Vagina (tissue), 2 donors: ENCODE results near the gene IMMP2L. TPM values are rescaled to one million over a fixed set of nuclear protein-coding genes. Genes with fewer than 3 reads are reported as not detected.

Experiments
- DNase-seq, 2 donors: peaks; one replicate each; pipeline ENCODE4 v3.0.0-alpha.2; 2017; ENCODE audit errors: extremely low spot score in 2 of 2
- H3K27ac ChIP-seq: fragments of 200-600 bp; sonication (generic); one replicate; pipeline ENCODE4 v1.5.1; 2019
- H3K27me3 ChIP-seq: fragments of 200-600 bp; sonication (generic); one replicate; pipeline ENCODE4 v1.5.1; 2019
- H3K36me3 ChIP-seq, 2 donors: fragments of 200-600 bp; sonication (generic); one replicate each; pipeline ENCODE4 v1.5.1; 2017 to 2019
- H3K4me1 ChIP-seq: fragments of 200-600 bp; sonication (generic); one replicate; pipeline ENCODE4 v1.5.1; 2019
- H3K4me3 ChIP-seq, 2 donors: fragments of 200-600 bp; sonication (generic); 1 replicate in 1 of 2; 2 replicates in 1 of 2; pipeline ENCODE4 v1.5.1; 2016 to 2019
- H3K9me3 ChIP-seq: fragments of 200-600 bp; sonication (generic); one replicate; pipeline ENCODE4 v1.5.1; 2019
- POLR2A ChIP-seq, 2 donors: fragments of 450-650 bp; IDR thresholded peaks; one replicate each; pipeline ENCODE4 v1.6.1; 2017; ENCODE audit warnings: antibody characterized with exemption in 2 of 2, mild to moderate bottlenecking in 2 of 2, moderate library complexity in 2 of 2
- POLR2AphosphoS5 ChIP-seq, 2 donors: sonication (generic); formaldehyde crosslinking; IDR thresholded peaks; one replicate each; pipeline ENCODE4 v1.9.0; 2017; ENCODE audit warnings: antibody characterized with exemption in 2 of 2, mild to moderate bottlenecking in 2 of 2, low read depth in 1 of 2; ENCODE audit not compliant: insufficient read depth in 1 of 2
- intact Hi-C: fragments of 100-400 bp; cut with DNase I; formaldehyde crosslinking; loops from one replicate; pipeline ENCODE4 v1.15.1; 2023
- total RNA-seq: library from RNA; depleted of rRNA; stranded (reverse); fragments of >200 nt; gene quantifications from one replicate; pipeline ENCODE4 v1.2.3, GENCODE V29; 2016
- TF ChIP-seq, protein P1 (sequence below), 3 experiments: fragments of 450-650 bp in 2 of 3; fragments of 200-600 bp in 1 of 3; sonication (generic) in 1 of 3; IDR thresholded peaks; one replicate each; pipeline ENCODE4 v1.5.1; 2017 to 2019; ENCODE audit warnings: antibody characterized with exemption in 3 of 3, mild to moderate bottlenecking in 2 of 3, moderate library complexity in 2 of 3

Gene IMMP2L
- total RNA-seq, 1 donor from 2014 or later, result 13.3 TPM

DNA sequence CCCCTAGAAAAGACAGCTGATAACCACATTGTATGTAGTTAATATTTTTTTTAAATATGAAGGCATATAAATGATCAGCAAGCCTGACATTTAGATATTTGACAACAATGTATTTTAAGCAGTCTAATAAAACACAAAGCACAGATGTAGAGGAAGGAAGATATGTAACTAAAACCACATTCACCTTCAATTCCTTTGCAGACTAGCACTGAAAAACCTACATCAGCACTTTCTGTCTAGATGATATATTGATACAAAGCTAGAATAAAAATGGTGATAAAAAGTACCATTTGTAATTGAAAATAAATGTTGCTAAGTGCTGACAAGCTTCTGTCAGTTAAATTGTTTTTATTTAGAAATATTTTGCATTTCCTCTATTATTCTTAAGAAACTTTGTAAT lies 153.6 kb downstream of the IMMP2L start:
- H3K4me3 ChIP-seq, result no peak overlapping the region
- intact Hi-C loops, result no loop called here
- no peaks in the 10 kb centered on the region for H3K9me3 ChIP-seq
- no peaks in the 10 kb centered on the region for H3K36me3 ChIP-seq
- no peaks in the 10 kb centered on the region for H3K27me3 ChIP-seq
- H3K27ac ChIP-seq, result no peak overlapping the region
- no peak for DNase-seq
- no peaks in the 10 kb centered on the region for H3K4me1 ChIP-seq
- TF ChIP-seq, protein P1, sequence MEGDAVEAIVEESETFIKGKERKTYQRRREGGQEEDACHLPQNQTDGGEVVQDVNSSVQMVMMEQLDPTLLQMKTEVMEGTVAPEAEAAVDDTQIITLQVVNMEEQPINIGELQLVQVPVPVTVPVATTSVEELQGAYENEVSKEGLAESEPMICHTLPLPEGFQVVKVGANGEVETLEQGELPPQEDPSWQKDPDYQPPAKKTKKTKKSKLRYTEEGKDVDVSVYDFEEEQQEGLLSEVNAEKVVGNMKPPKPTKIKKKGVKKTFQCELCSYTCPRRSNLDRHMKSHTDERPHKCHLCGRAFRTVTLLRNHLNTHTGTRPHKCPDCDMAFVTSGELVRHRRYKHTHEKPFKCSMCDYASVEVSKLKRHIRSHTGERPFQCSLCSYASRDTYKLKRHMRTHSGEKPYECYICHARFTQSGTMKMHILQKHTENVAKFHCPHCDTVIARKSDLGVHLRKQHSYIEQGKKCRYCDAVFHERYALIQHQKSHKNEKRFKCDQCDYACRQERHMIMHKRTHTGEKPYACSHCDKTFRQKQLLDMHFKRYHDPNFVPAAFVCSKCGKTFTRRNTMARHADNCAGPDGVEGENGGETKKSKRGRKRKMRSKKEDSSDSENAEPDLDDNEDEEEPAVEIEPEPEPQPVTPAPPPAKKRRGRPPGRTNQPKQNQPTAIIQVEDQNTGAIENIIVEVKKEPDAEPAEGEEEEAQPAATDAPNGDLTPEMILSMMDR (IDR thresholded peaks at IDR 0.05), result no peak
- TF ChIP-seq POLR2A (IDR thresholded peaks at IDR 0.05) (no peak), POLR2AphosphoS5 (IDR thresholded peaks at IDR 0.05; ENCODE audit: insufficient read depth in 1 of 2, low read depth in 1 of 2) (no peak)

DNA sequence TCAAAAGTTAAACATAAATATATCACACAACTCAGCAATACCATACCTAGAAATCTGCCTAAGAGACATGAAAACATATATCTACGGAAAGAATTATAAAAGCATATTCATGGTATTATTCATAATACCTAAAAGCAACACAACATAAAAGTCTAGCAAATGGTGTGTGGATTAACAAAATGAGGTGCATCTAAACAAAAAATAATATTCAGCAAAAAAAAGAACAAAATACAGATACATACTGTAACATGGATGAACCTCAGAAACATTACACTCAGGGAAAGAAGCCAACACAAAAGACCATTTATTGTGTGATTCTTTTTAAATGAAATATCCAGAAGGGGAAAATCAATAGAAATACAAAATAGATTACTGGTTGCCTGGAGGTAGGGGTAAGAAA lies 155.0 kb downstream of the IMMP2L start:
- no peaks in the 10 kb centered on the region for H3K4me1 ChIP-seq
- H3K27me3 ChIP-seq, result no peaks in the 10 kb centered on the region
- no peak overlapping the region for H3K4me3 ChIP-seq
- H3K9me3 ChIP-seq, result no peaks in the 10 kb centered on the region
- TF ChIP-seq, protein P1 (IDR thresholded peaks at IDR 0.05), result no peak
- TF ChIP-seq POLR2AphosphoS5 (IDR thresholded peaks at IDR 0.05; ENCODE audit: insufficient read depth in 1 of 2, low read depth in 1 of 2) (no peak), POLR2A (IDR thresholded peaks at IDR 0.05) (no peak)
- intact Hi-C loops, result no loop called here
- no peak overlapping the region for H3K27ac ChIP-seq
- no peaks in the 10 kb centered on the region for H3K36me3 ChIP-seq
- DNase-seq, result no peak

DNA sequence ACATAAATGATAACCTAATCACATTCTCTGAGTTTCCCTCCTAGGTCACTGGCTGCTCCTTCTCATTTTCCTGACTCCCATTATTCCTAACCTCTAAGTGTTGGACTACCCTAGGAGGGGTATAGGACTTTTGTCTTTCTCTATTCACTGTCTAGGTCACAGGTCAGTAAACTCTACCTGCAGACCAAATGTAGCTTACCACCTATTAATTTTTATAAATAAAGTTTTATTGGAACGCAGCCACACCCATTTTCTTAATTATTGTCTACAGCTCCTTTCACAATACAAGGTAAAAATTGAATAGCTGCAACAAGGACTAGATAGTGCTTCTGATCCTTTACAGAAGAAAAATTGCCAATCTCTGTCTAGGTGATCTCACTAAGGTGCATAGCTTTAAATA lies 156.7 kb downstream of the IMMP2L start:
- Histone ChIP-seq H3K4me1 (no peaks in the 10 kb centered on the region), H3K27ac (no peak overlapping the region), H3K27me3 (no peaks in the 10 kb centered on the region), H3K36me3 (no peaks in the 10 kb centered on the region), H3K4me3 (no peak overlapping the region), H3K9me3 (no peaks in the 10 kb centered on the region)
- intact Hi-C loops, result no loop called here
- TF ChIP-seq POLR2AphosphoS5 (IDR thresholded peaks at IDR 0.05; ENCODE audit: insufficient read depth in 1 of 2, low read depth in 1 of 2) (no peak), POLR2A (IDR thresholded peaks at IDR 0.05) (no peak)
- TF ChIP-seq, protein P1 (IDR thresholded peaks at IDR 0.05), result no peak
- DNase-seq, result no peak

DNA sequence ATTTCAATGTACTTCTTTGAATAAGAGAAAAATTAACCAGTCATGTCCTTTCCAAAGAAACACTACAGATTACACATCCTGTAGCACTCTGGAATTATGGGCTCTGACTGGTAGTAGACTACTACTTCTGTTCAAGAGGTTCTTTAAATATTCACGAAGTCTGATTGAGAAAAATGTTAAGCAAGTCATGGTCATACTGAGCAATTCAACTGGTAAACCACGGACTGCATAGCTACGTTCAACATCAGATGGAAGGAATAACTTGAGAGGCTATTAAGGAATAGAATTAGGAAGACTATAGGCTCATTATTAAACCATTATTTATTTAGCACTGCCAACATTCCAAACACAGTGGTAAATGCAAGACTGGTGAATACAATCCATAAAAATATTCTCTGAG lies 160.8 kb downstream of the IMMP2L start:
- Histone ChIP-seq H3K4me3 (no peak overlapping the region), H3K4me1 (no peaks in the 10 kb centered on the region), H3K36me3 (no peaks in the 10 kb centered on the region), H3K27ac (no peak overlapping the region), H3K9me3 (no peaks in the 10 kb centered on the region), H3K27me3 (no peaks in the 10 kb centered on the region)
- DNase-seq, result no peak
- no peak for TF ChIP-seq POLR2A (IDR thresholded peaks at IDR 0.05)
- TF ChIP-seq, protein P1 (IDR thresholded peaks at IDR 0.05), result no peak
- TF ChIP-seq POLR2AphosphoS5 (IDR thresholded peaks at IDR 0.05; ENCODE audit: insufficient read depth in 1 of 2, low read depth in 1 of 2), result no peak
- intact Hi-C loops, result no loop called here

DNA sequence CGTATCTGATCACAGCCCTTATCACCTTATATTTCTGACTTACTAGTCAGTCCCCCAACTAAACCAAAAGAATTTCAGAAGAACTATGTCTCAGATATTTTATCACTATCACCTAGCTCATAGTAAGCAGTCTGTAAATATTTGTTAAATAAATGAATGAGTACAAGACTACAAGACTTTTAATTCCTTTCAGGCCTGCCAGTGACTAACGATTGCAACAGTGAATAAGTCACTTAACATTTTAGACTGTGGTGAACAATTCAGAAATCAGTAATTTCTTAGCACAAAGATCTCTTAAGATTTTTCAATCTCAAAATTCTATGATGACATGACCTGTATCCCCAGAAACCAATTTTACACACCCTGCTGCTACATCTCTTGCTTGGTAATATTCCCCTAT lies 162.2 kb downstream of the IMMP2L start:
- Histone ChIP-seq H3K27me3 (no peaks in the 10 kb centered on the region), H3K36me3 (no peaks in the 10 kb centered on the region), H3K4me1 (no peaks in the 10 kb centered on the region), H3K4me3 (no peak overlapping the region), H3K27ac (no peak overlapping the region), H3K9me3 (no peaks in the 10 kb centered on the region)
- intact Hi-C loops, result no loop called here
- TF ChIP-seq, protein P1 (IDR thresholded peaks at IDR 0.05), result no peak
- TF ChIP-seq POLR2A (IDR thresholded peaks at IDR 0.05), result no peak
- no peak for TF ChIP-seq POLR2AphosphoS5 (IDR thresholded peaks at IDR 0.05; ENCODE audit: insufficient read depth in 1 of 2, low read depth in 1 of 2)
- no peak for DNase-seq
